ENCODE data around the gene GALNT1.

DNA sequence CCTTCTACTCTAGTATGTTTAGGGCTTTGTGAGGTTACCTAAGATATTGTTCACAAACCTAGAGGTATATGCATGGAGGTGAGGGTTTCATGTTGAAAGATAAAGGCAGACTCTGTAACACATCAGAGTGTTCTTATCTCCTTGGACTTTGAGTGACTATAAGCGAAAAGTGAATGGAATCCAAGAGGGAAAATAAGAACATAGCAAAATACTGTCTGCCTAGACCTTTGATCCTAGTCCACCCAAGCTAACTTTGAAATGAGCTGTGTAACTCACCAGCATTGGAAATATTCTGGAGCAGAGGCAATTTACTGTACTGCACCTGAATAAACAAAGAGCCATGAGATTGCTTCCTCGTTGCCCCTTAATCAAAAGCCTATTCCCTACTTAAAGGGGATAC lies 28.2 kb upstream of the GALNT1 start:
- TF ChIP-seq, protein P1, sequence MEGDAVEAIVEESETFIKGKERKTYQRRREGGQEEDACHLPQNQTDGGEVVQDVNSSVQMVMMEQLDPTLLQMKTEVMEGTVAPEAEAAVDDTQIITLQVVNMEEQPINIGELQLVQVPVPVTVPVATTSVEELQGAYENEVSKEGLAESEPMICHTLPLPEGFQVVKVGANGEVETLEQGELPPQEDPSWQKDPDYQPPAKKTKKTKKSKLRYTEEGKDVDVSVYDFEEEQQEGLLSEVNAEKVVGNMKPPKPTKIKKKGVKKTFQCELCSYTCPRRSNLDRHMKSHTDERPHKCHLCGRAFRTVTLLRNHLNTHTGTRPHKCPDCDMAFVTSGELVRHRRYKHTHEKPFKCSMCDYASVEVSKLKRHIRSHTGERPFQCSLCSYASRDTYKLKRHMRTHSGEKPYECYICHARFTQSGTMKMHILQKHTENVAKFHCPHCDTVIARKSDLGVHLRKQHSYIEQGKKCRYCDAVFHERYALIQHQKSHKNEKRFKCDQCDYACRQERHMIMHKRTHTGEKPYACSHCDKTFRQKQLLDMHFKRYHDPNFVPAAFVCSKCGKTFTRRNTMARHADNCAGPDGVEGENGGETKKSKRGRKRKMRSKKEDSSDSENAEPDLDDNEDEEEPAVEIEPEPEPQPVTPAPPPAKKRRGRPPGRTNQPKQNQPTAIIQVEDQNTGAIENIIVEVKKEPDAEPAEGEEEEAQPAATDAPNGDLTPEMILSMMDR (IDR thresholded peaks at IDR 0.05 in 8 of 11, conservative IDR thresholded peaks at IDR 0.05 in 3 of 11) = no peak
- no peak for TF ChIP-seq POLR2AphosphoS5 (IDR thresholded peaks at IDR 0.05)
- no peak for TF ChIP-seq POLR2A (IDR thresholded peaks at IDR 0.05)
